Measurements from ENCODE around the gene MED27.
"Not testable (repeated sequence)": the region's sequence is repeated elsewhere in the genome, so short reads cannot be mapped to it uniquely, and the experiment has no call there.

The MED27 gene

GRCh38 chr9:132059361-132059760 lies 20.3 kb downstream of the MED27 start:
- Histone ChIP-seq H3K4me3 (ENCODE audit: low read length) (no peak overlapping the region), H3K27me3 (ENCODE audit: control insufficient read depth, insufficient read depth, low read length) (no peaks in the 10 kb centered on the region), H3K27ac (ENCODE audit: low read length) (no peak overlapping the region), H3K9me3 (ENCODE audit: control insufficient read depth, insufficient read depth, low read length) (no peaks in the 10 kb centered on the region), H3K36me3 (ENCODE audit: control insufficient read depth, insufficient read depth, low read length) (no peaks in the 10 kb centered on the region), H3K4me1 (ENCODE audit: control insufficient read depth, insufficient read depth, low read length) (no peaks in the 10 kb centered on the region)
- DNase-seq (ENCODE audit: low read depth, low spot score): no peak
- WGBS (ENCODE audit: insufficient coverage, insufficient read length): no CpG with 5 or more reads among the region's 8 CpGs

DNA sequence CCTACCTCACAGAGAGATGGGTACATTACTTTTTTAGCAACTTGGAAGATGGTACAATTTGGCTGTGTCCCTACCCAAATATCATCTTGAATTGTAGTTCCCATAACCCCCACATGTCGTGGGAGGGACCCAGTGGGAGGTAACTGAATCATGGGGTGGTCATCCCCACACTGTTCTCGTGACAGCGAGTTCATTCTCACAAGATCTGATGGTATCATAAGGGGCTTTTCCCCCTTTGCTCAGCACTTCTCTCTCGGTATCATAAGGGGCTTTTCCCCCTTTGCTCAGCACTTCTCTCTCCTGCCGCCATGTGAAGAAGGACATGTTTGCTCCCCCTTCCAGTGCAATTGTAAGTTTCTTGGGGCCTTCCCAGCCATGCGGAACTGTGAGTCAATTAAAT lies 21.4 kb downstream of the MED27 start:
- not testable (repeated sequence) for H3K27ac ChIP-seq (ENCODE audit: low read length); H3K4me1 ChIP-seq (ENCODE audit: control insufficient read depth, insufficient read depth, low read length); DNase-seq (ENCODE audit: low read depth, low spot score); H3K9me3 ChIP-seq (ENCODE audit: control insufficient read depth, insufficient read depth, low read length); H3K4me3 ChIP-seq (ENCODE audit: low read length); H3K36me3 ChIP-seq (ENCODE audit: control insufficient read depth, insufficient read depth, low read length); H3K27me3 ChIP-seq (ENCODE audit: control insufficient read depth, insufficient read depth, low read length)
- WGBS (ENCODE audit: insufficient coverage, insufficient read length): no CpG with 5 or more reads among the region's 6 CpGs

- Histone ChIP-seq H3K27me3 (ENCODE audit: control insufficient read depth, insufficient read depth, low read length) (no peaks in the 10 kb centered on the region), H3K4me3 (ENCODE audit: low read length) (no peak overlapping the region), H3K27ac (ENCODE audit: low read length) (no peak overlapping the region), H3K9me3 (ENCODE audit: control insufficient read depth, insufficient read depth, low read length) (no peaks in the 10 kb centered on the region), H3K4me1 (ENCODE audit: control insufficient read depth, insufficient read depth, low read length) (no peaks in the 10 kb centered on the region), H3K36me3 (ENCODE audit: control insufficient read depth, insufficient read depth, low read length) (no peaks in the 10 kb centered on the region)
- no CpG with 5 or more reads among the region's 11 CpGs for WGBS (ENCODE audit: insufficient coverage, insufficient read length)
- DNase-seq (ENCODE audit: low read depth, low spot score): no peak
Observed at GRCh38 chr9:132056717-132057560, 22.7 kb downstream of the MED27 start.

GRCh38 chr9:132055756-132056155 lies 23.9 kb downstream of the MED27 start:
- Histone ChIP-seq H3K9me3 (ENCODE audit: control insufficient read depth, insufficient read depth, low read length) (no peaks in the 10 kb centered on the region), H3K27ac (ENCODE audit: low read length) (no peak overlapping the region), H3K4me3 (ENCODE audit: low read length) (no peak overlapping the region), H3K4me1 (ENCODE audit: control insufficient read depth, insufficient read depth, low read length) (no peaks in the 10 kb centered on the region), H3K27me3 (ENCODE audit: control insufficient read depth, insufficient read depth, low read length) (no peaks in the 10 kb centered on the region), H3K36me3 (ENCODE audit: control insufficient read depth, insufficient read depth, low read length) (no peaks in the 10 kb centered on the region)
- no CpG with 5 or more reads among the region's 3 CpGs for WGBS (ENCODE audit: insufficient coverage, insufficient read length)
- no peak for DNase-seq (ENCODE audit: low read depth, low spot score)

- Histone ChIP-seq H3K27ac (ENCODE audit: low read length) (no peak overlapping the region), H3K36me3 (ENCODE audit: control insufficient read depth, insufficient read depth, low read length) (no peaks in the 10 kb centered on the region), H3K4me3 (ENCODE audit: low read length) (no peak overlapping the region), H3K9me3 (ENCODE audit: control insufficient read depth, insufficient read depth, low read length) (no peaks in the 10 kb centered on the region), H3K27me3 (ENCODE audit: control insufficient read depth, insufficient read depth, low read length) (no peaks in the 10 kb centered on the region), H3K4me1 (ENCODE audit: control insufficient read depth, insufficient read depth, low read length) (no peaks in the 10 kb centered on the region)
- WGBS (ENCODE audit: insufficient coverage, insufficient read length): no CpG with 5 or more reads among the region's 11 CpGs
- DNase-seq (ENCODE audit: low read depth, low spot score): no peak
Observed at GRCh38 chr9:132054024-132054423, 25.6 kb downstream of the MED27 start.

DNA sequence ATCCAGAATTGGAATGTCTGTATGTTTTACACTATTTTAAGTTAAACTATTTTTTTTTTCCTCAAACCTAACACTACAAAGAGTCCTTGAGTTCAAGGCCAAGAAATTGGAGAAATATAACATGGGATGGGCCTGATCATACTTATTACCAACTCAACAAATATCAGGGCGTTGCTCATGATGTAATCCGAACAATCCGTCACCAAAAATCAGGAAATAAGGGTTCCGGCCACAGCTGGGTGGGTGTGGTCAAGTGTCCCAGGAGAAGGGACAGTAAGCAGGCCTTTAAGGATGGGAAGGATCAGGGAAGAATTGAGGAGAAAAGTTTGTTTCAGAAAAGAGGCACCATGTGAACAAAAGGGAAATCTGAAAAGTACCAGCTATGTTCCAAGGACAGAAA lies 29.8 kb downstream of the MED27 start:
- WGBS (ENCODE audit: insufficient coverage, insufficient read length): no CpG with 5 or more reads among the region's 4 CpGs
- no peak for DNase-seq (ENCODE audit: low read depth, low spot score)
- 0 out of 2 replicates have a peak, but pooled peaks cover 1% of the 10 kb centered on the region for H3K4me1 ChIP-seq (ENCODE audit: control insufficient read depth, insufficient read depth, low read length)
- no peak overlapping the region for H3K4me3 ChIP-seq (ENCODE audit: low read length)
- no peaks in the 10 kb centered on the region for H3K36me3 ChIP-seq (ENCODE audit: control insufficient read depth, insufficient read depth, low read length)
- no peak overlapping the region for H3K27ac ChIP-seq (ENCODE audit: low read length)
- no peaks in the 10 kb centered on the region for H3K27me3 ChIP-seq (ENCODE audit: control insufficient read depth, insufficient read depth, low read length)
- H3K9me3 ChIP-seq (ENCODE audit: control insufficient read depth, insufficient read depth, low read length): no peaks in the 10 kb centered on the region

DNA sequence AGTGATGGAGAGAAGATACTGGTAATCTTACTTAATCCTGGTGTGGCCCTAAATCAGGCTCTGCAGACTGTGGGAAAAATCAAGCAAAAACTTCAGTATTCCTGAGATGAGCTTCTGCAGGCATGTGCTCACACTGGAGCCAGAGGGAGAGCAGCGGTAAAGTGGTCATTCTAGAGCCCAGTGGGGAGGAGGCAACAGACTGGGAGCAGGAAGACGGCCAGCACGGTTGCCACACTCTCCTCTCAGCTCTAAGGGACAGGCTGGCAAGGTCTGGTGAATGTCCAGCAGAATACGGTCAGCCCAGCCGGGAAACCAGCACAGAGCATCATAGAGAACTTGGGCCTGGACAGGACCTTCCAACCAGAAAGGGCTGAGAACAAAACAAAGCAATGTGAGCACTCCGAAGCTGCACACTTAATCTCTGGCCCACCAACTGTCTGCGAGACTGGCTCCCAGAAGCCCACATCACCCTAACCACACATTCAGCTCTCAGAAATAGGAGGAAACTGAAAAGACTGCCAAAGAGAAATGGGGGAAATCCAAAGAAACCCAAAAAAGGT lies 30.3 kb downstream of the MED27 start:
- H3K27ac ChIP-seq (ENCODE audit: low read length): no peak overlapping the region
- no peaks in the 10 kb centered on the region for H3K27me3 ChIP-seq (ENCODE audit: control insufficient read depth, insufficient read depth, low read length)
- DNase-seq (ENCODE audit: low read depth, low spot score): no peak
- no peaks in the 10 kb centered on the region for H3K36me3 ChIP-seq (ENCODE audit: control insufficient read depth, insufficient read depth, low read length)
- no peak overlapping the region for H3K4me3 ChIP-seq (ENCODE audit: low read length)
- no peaks in the 10 kb centered on the region for H3K9me3 ChIP-seq (ENCODE audit: control insufficient read depth, insufficient read depth, low read length)
- no CpG with 5 or more reads among the region's 7 CpGs for WGBS (ENCODE audit: insufficient coverage, insufficient read length)
- H3K4me1 ChIP-seq (ENCODE audit: control insufficient read depth, insufficient read depth, low read length): 0 out of 2 replicates have a peak, but pooled peaks cover 1% of the 10 kb centered on the region

DNA sequence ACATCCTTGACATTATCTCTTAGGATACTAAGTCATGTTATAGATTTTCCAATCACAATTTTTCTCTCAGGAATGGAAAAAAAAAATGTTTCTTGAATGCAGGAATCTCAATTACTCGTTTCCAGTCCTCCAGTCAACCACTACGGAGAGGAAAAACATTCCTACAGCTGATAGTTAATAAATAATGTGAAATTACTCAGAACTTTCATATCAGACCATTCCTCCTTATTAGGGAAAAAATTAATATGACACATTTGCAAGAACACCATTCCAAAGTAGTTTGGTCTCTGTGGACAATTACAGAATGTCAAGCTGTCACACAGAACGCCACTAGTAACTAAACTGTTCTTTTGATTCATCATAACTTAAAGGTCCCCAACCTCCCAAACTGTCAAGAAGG lies 31.5 kb downstream of the MED27 start:
- H3K36me3 ChIP-seq (ENCODE audit: control insufficient read depth, insufficient read depth, low read length): no peaks in the 10 kb centered on the region
- no peak overlapping the region for H3K27ac ChIP-seq (ENCODE audit: low read length)
- H3K4me3 ChIP-seq (ENCODE audit: low read length): no peak overlapping the region
- H3K27me3 ChIP-seq (ENCODE audit: control insufficient read depth, insufficient read depth, low read length): no peaks in the 10 kb centered on the region
- no peaks in the 10 kb centered on the region for H3K9me3 ChIP-seq (ENCODE audit: control insufficient read depth, insufficient read depth, low read length)
- WGBS (ENCODE audit: insufficient coverage, insufficient read length): no CpG with 5 or more reads among the region's 3 CpGs
- H3K4me1 ChIP-seq (ENCODE audit: control insufficient read depth, insufficient read depth, low read length): 0 out of 2 replicates have a peak, but pooled peaks cover 1% of the 10 kb centered on the region
- no peak for DNase-seq (ENCODE audit: low read depth, low spot score)

DNA sequence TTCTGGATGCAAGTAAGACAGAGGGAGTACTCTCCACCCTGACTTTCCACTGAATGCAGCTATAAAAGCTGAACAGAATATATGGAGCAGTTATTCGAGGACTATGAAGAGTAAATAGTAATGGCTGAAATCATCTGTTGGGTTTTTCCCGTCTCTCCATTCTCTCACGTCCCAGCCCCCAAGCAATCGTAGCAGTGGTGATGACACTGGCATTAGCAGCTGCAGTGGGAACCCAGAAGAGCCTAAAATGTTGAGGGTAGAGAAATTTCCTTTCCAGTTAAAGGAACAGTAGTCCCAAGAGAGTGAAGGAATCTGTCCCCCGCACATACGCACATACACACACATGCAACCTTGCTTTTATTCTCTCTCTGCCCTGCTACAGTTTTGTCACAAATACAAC lies 33.2 kb downstream of the MED27 start:
- no CpG with 5 or more reads among the region's 6 CpGs for WGBS (ENCODE audit: insufficient coverage, insufficient read length)
- no peak for DNase-seq (ENCODE audit: low read depth, low spot score)

DNA sequence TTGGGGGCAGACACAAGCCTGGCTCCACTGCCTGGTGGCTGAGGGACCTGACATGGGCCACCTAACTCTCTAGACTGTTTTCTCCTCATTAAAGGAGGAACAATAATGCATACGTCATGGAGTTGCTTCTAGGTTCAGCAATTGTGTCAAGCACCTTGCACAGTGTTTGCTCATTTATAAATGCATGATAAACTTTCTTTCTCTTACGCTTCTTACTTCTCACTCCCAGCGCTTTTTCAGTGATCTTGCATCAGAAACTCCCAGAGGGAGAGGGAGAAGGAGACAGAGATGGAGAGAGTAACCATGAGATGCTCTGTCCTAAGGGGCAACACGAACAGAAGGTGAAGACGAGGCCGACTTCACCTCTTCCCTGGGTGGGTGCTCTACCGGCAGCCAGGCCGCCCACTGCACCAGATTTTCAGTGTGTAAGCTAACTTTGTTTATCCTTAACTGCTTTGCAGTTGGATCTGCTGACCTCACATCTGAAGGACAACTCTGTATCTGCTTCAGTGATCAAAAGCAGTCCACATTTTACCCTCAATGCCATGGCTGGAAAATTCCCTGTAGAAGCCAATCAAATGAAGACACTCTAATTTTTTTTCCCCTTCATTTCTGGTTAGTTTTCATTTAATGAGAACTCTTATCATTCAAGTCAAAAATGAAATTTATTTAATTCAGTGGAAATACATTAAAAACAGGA lies 35.3 kb downstream of the MED27 start:
- DNase-seq (ENCODE audit: low read depth, low spot score): no peak
- Histone ChIP-seq H3K27ac (ENCODE audit: low read length) (no peak overlapping the region), H3K9me3 (ENCODE audit: control insufficient read depth, insufficient read depth, low read length) (no peaks in the 10 kb centered on the region), H3K4me3 (ENCODE audit: low read length) (no peak overlapping the region), H3K4me1 (ENCODE audit: control insufficient read depth, insufficient read depth, low read length) (peaks cover 2% of the 10 kb centered on the region; the same call in 1 of the 2 replicates), H3K27me3 (ENCODE audit: control insufficient read depth, insufficient read depth, low read length) (no peaks in the 10 kb centered on the region), H3K36me3 (ENCODE audit: control insufficient read depth, insufficient read depth, low read length) (no peaks in the 10 kb centered on the region)
- no CpG with 5 or more reads among the region's 8 CpGs for WGBS (ENCODE audit: insufficient coverage, insufficient read length)

More for the DNA sequence above, 33.2 kb downstream of the MED27 start:
- Histone ChIP-seq H3K27me3 (ENCODE audit: control insufficient read depth, insufficient read depth, low read length) (no peaks in the 10 kb centered on the region), H3K4me3 (ENCODE audit: low read length) (no peak overlapping the region), H3K27ac (ENCODE audit: low read length) (no peak overlapping the region), H3K36me3 (ENCODE audit: control insufficient read depth, insufficient read depth, low read length) (no peaks in the 10 kb centered on the region), H3K4me1 (ENCODE audit: control insufficient read depth, insufficient read depth, low read length) (0 out of 2 replicates have a peak, but pooled peaks cover 1% of the 10 kb centered on the region), H3K9me3 (ENCODE audit: control insufficient read depth, insufficient read depth, low read length) (no peaks in the 10 kb centered on the region)
